SK-N-MC (cell line): ENCODE data around the gene TRUB1.

ENCODE experiments used
- EZH2 ChIP-seq: fragments of 200-600 bp; sonication (generic); IDR thresholded peaks from one replicate; pipeline ENCODE4 v1.6.1; 2017; ENCODE audit warnings: antibody characterized with exemption
- FOXP2 ChIP-seq: optimal IDR thresholded peaks from 2 replicates; pipeline ENCODE3; 2011; ENCODE audit warnings: mild to moderate bottlenecking, moderate library complexity; ENCODE audit not compliant: insufficient read depth; ENCODE audit errors: extremely low read length, control extremely low read depth
- POLR2AphosphoS5 ChIP-seq: IDR thresholded peaks from 2 replicates; pipeline ENCODE4 v1.6.1; 2012; ENCODE audit warnings: mild to moderate bottlenecking, low read depth, low read length, borderline replicate concordance

- no peak for TF ChIP-seq POLR2AphosphoS5
- TF ChIP-seq EZH2: no peak
- no peak for TF ChIP-seq FOXP2
Observed at GRCh38 chr10:114992189-114992775, 54.3 kb downstream of the TRUB1 start.
